ENCODE data around the gene TRIM38. TPM values are rescaled to one million over a fixed set of nuclear protein-coding genes. Genes with fewer than 3 reads are reported as not detected.

TRIM38 gene
- total RNA-seq, 2 experiments from 2014 or later = 17.0 to 17.5 TPM

- Histone ChIP-seq H3K27ac (ENCODE audit: low read depth in 1 of 2, low read length in 2 of 2) (no peak overlapping the region), H3K9me3 (ENCODE audit: control insufficient read depth in 1 of 2, insufficient read depth in 1 of 2, low read length in 2 of 2) (no peaks in the 10 kb centered on the region), H3K36me3 (ENCODE audit: insufficient read depth, low read length) (no peaks in the 10 kb centered on the region), H3K4me3 (ENCODE audit: low read length) (no peak overlapping the region), H3K4me1 (ENCODE audit: insufficient read depth, low read length) (peaks cover 8% of the 10 kb centered on the region), H3K27me3 (ENCODE audit: control insufficient read depth in 1 of 2, insufficient read depth in 2 of 2, low read length in 2 of 2) (no peaks in the 10 kb centered on the region)
- Mint-ChIP-seq H3K4me1 (ENCODE audit: low read depth) (peaks cover 7% of the 10 kb centered on the region), H3K27me3 (peaks cover 5% of the 10 kb centered on the region), H3K36me3 (ENCODE audit: low read depth) (no peaks in the 10 kb centered on the region), H3K4me3 (no peak overlapping the region), H3K27ac (no peak overlapping the region), H3K9me3 (peaks cover 3% of the 10 kb centered on the region)
- POLR2A ChIA-PET = no interaction called here
- ATAC-seq (ENCODE audit: poor library complexity) (no peak), DNase-seq (no peak)
- TF ChIP-seq, protein P1, sequence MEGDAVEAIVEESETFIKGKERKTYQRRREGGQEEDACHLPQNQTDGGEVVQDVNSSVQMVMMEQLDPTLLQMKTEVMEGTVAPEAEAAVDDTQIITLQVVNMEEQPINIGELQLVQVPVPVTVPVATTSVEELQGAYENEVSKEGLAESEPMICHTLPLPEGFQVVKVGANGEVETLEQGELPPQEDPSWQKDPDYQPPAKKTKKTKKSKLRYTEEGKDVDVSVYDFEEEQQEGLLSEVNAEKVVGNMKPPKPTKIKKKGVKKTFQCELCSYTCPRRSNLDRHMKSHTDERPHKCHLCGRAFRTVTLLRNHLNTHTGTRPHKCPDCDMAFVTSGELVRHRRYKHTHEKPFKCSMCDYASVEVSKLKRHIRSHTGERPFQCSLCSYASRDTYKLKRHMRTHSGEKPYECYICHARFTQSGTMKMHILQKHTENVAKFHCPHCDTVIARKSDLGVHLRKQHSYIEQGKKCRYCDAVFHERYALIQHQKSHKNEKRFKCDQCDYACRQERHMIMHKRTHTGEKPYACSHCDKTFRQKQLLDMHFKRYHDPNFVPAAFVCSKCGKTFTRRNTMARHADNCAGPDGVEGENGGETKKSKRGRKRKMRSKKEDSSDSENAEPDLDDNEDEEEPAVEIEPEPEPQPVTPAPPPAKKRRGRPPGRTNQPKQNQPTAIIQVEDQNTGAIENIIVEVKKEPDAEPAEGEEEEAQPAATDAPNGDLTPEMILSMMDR (IDR thresholded peaks at IDR 0.05) = no peak
- intact Hi-C loops (cut with DNase I, micrococcal nuclease) = no loop called here
- CTCF ChIA-PET = no interaction called here
These were observed 11.1 kb upstream of the TRIM38 start for GRCh38 chr6:25951296-25952032.

DNA sequence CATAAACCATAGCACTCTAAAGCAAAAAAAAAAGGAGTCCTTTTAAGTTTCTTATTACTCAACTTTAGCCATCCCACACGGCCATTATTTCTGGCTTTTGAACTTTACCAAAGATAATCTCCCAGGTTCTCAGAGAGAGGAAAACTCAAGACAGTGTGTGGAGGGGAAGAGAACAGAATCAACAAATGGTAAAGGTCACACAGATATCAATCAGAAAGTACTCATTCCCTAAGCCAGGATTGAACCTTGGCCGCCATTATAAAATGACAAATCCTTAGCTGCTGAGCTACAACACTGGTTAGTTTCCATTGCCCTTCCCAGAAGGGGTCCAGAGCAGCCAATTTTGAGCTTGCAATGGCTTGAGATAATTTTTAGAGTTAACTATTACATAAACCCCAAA, 10.1 kb upstream of the TRIM38 start:
- no peaks in the 10 kb centered on the region for H3K27me3 ChIP-seq (ENCODE audit: control insufficient read depth in 1 of 2, insufficient read depth in 2 of 2, low read length in 2 of 2)
- no peaks in the 10 kb centered on the region for H3K9me3 ChIP-seq (ENCODE audit: control insufficient read depth in 1 of 2, insufficient read depth in 1 of 2, low read length in 2 of 2)
- intact Hi-C loops (cut with DNase I, micrococcal nuclease) = no loop called here
- H3K4me3 ChIP-seq (ENCODE audit: low read length) = no peak overlapping the region
- peaks cover 3% of the 10 kb centered on the region for H3K9me3 Mint-ChIP-seq
- H3K36me3 ChIP-seq (ENCODE audit: insufficient read depth, low read length) = no peaks in the 10 kb centered on the region
- DNase-seq = no peak
- POLR2A ChIA-PET = interaction anchor here (0.7 kb wide), 1 partner anchor 57 kb away, joined by 3 read pairs; no protein-coding TSS in a partner anchor
- no peak overlapping the region for H3K27ac Mint-ChIP-seq
- peaks cover 5% of the 10 kb centered on the region for H3K27me3 Mint-ChIP-seq
- TF ChIP-seq, protein P1 (IDR thresholded peaks at IDR 0.05) = no peak
- H3K4me1 ChIP-seq (ENCODE audit: insufficient read depth, low read length) = no peaks in the 10 kb centered on the region
- CTCF ChIA-PET = no interaction called here
- no peaks in the 10 kb centered on the region for H3K36me3 Mint-ChIP-seq (ENCODE audit: low read depth)
- no peak overlapping the region for H3K4me3 Mint-ChIP-seq
- no peak for ATAC-seq (ENCODE audit: poor library complexity)
- no peaks in the 10 kb centered on the region for H3K4me1 Mint-ChIP-seq (ENCODE audit: low read depth)
- H3K27ac ChIP-seq (ENCODE audit: low read depth in 1 of 2, low read length in 2 of 2) = no peak overlapping the region

DNA sequence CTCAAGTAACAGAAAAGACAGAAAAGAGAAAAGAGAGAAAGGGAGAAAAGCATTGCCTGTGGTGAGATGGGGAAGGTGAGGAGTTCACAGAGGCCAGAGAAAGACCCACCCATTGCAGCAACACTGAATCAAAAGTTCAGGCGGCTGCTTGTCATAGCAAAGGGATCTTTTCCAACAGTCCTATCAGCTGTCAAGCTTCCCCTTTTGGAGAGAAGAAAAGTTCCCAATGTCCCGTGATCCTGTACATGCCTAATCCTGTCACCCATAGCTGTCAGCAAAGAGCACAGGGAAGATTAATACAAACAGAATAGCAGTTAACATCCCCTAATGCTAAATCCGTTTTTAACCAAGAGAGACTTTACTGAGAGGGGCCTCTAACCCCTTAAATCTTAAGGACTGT, 8.9 kb upstream of the TRIM38 start:
- CTCF ChIA-PET = no interaction called here
- POLR2A ChIA-PET = no interaction called here
- Histone ChIP-seq H3K9me3 (ENCODE audit: control insufficient read depth in 1 of 2, insufficient read depth in 1 of 2, low read length in 2 of 2) (no peaks in the 10 kb centered on the region), H3K27ac (ENCODE audit: low read depth in 1 of 2, low read length in 2 of 2) (no peak overlapping the region), H3K36me3 (ENCODE audit: insufficient read depth, low read length) (no peaks in the 10 kb centered on the region), H3K4me1 (ENCODE audit: insufficient read depth, low read length) (peaks cover 6% of the 10 kb centered on the region), H3K27me3 (ENCODE audit: control insufficient read depth in 1 of 2, insufficient read depth in 2 of 2, low read length in 2 of 2) (no peaks in the 10 kb centered on the region), H3K4me3 (ENCODE audit: low read length) (no peak overlapping the region)
- H3K27ac Mint-ChIP-seq = no peak overlapping the region
- intact Hi-C loops (cut with DNase I, micrococcal nuclease) = no loop called here
- DNase-seq = no peak
- TF ChIP-seq, protein P1 (IDR thresholded peaks at IDR 0.05) = no peak
- H3K9me3 Mint-ChIP-seq = peaks cover 3% of the 10 kb centered on the region
- peaks cover 7% of the 10 kb centered on the region for H3K4me1 Mint-ChIP-seq (ENCODE audit: low read depth)
- peaks cover 5% of the 10 kb centered on the region for H3K27me3 Mint-ChIP-seq
- no peaks in the 10 kb centered on the region for H3K36me3 Mint-ChIP-seq (ENCODE audit: low read depth)
- no peak for ATAC-seq (ENCODE audit: poor library complexity)
- no peak overlapping the region for H3K4me3 Mint-ChIP-seq
